ENCODE data around the gene OR2T3.
"Not testable (repeated sequence)": the region's sequence is repeated elsewhere in the genome, so short reads cannot be mapped to it uniquely, and the experiment has no call there.

The OR2T3 gene

GRCh38 chr1:248444603-248445002, 28.5 kb upstream of the OR2T3 start:
- not testable (repeated sequence) for H3K9ac ChIP-seq; H3K4me1 ChIP-seq; H3K36me3 ChIP-seq (ENCODE audit: control insufficient read depth, insufficient read depth, low read length); H3K27me3 ChIP-seq (ENCODE audit: control insufficient read depth, insufficient read depth, low read length); H3K79me2 ChIP-seq; H3K9me3 ChIP-seq (ENCODE audit: control insufficient read depth, low read length); H2AFZ ChIP-seq; H3K27ac ChIP-seq; H3K4me2 ChIP-seq (ENCODE audit: low read length); H3K4me3 ChIP-seq (ENCODE audit: low read depth, low read length)

- H3K4me1 ChIP-seq; H3K79me2 ChIP-seq; H3K27ac ChIP-seq; H3K36me3 ChIP-seq (ENCODE audit: control insufficient read depth, insufficient read depth, low read length); H3K4me2 ChIP-seq (ENCODE audit: low read length); H3K9me3 ChIP-seq (ENCODE audit: control insufficient read depth, low read length); H3K27me3 ChIP-seq (ENCODE audit: control insufficient read depth, insufficient read depth, low read length); H3K9ac ChIP-seq; H3K4me3 ChIP-seq (ENCODE audit: low read depth, low read length); H2AFZ ChIP-seq: not testable (repeated sequence)
Measured at GRCh38 chr1:248445399-248445798, 27.8 kb upstream of the OR2T3 start, which contains the start of gene OR2T2. OR2T2 (plus strand) TSS chr1:248445637; CDS start chr1:248452798, 7,161 bp downstream.

DNA sequence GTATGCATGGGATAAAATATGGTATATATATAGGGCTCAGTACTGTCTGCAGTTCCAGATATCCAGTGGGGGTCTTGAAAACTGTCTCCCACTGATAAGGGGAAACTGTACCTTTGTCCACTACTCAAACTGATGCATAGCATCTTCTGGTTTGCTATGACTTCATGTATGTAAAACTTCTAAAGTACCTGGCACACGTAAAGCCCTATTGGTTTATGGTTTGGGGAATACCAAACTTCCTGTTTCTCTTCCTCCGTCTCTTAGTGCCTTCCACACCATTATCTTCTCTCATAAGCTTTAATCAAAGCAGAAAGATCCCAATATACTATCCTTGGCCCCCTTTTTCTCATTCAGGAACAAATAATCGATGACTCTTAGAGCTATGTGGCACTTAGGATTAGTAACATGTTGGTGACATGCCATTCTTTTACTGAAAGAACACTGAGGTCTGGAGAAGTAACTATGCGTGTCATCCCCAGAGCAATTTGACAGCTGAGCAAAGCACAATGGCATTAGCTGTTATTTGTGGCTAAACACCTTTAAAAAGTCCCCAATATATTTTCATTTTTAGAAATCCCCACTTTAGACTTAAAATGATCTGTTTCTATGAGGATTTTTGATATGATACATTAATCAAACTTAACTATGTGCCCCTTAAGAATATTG, 24.6 kb upstream of the OR2T3 start:
- H3K9me3 ChIP-seq (ENCODE audit: control insufficient read depth, low read length); H3K4me2 ChIP-seq (ENCODE audit: low read length); H3K4me3 ChIP-seq (ENCODE audit: low read depth, low read length); H3K9ac ChIP-seq; H3K4me1 ChIP-seq; H3K79me2 ChIP-seq; H2AFZ ChIP-seq; H3K27me3 ChIP-seq (ENCODE audit: control insufficient read depth, insufficient read depth, low read length); H3K27ac ChIP-seq; H3K36me3 ChIP-seq (ENCODE audit: control insufficient read depth, insufficient read depth, low read length): not testable (repeated sequence)

GRCh38 chr1:248449821-248450465, 23.2 kb upstream of the OR2T3 start:
- H3K36me3 ChIP-seq (ENCODE audit: control insufficient read depth, insufficient read depth, low read length); H3K4me2 ChIP-seq (ENCODE audit: low read length); H3K27ac ChIP-seq; H3K9me3 ChIP-seq (ENCODE audit: control insufficient read depth, low read length); H3K27me3 ChIP-seq (ENCODE audit: control insufficient read depth, insufficient read depth, low read length); H3K4me3 ChIP-seq (ENCODE audit: low read depth, low read length); H2AFZ ChIP-seq; H3K4me1 ChIP-seq; H3K9ac ChIP-seq; H3K79me2 ChIP-seq: not testable (repeated sequence)

DNA sequence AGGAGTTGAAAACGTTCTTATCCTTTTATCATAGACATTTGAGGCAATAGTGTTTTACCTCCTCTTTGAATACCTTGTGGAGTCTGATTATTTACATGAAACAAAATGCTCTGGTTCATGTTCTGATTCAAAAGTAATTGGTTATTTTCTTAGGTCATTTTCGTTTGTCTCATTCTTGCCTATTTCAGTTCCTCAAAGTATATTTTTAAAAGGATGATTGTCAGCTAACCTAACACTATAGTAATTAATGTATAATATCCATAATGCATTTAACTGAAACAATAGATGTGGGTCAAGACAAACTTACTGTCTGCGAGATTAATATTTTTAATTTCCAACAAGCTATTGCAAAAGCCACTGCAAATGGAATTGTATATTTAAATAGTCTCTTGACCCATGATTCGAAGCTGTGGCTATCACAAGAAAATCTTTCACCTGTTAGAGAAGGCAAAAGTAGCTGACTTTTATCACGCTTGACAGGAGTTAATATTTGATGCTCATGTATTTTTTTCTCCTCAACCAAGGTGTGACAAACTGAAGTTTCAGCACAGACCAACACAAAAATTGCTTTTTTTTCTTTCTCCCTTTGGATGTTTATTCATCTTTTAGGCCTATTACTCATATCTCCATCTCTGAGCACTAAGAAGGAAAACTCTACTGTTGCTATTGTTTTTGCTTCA, 22.5 kb upstream of the OR2T3 start:
- H3K9ac ChIP-seq; H3K4me3 ChIP-seq (ENCODE audit: low read depth, low read length); H3K27me3 ChIP-seq (ENCODE audit: control insufficient read depth, insufficient read depth, low read length); H3K4me1 ChIP-seq; H3K4me2 ChIP-seq (ENCODE audit: low read length); H3K27ac ChIP-seq; H3K79me2 ChIP-seq; H3K36me3 ChIP-seq (ENCODE audit: control insufficient read depth, insufficient read depth, low read length); H2AFZ ChIP-seq; H3K9me3 ChIP-seq (ENCODE audit: control insufficient read depth, low read length): not testable (repeated sequence)

GRCh38 chr1:248453619-248454018, 19.5 kb upstream of the OR2T3 start:
- not testable (repeated sequence) for H2AFZ ChIP-seq; H3K36me3 ChIP-seq (ENCODE audit: control insufficient read depth, insufficient read depth, low read length); H3K27me3 ChIP-seq (ENCODE audit: control insufficient read depth, insufficient read depth, low read length); H3K27ac ChIP-seq; H3K9me3 ChIP-seq (ENCODE audit: control insufficient read depth, low read length); H3K4me1 ChIP-seq; H3K4me3 ChIP-seq (ENCODE audit: low read depth, low read length); H3K9ac ChIP-seq; H3K79me2 ChIP-seq; H3K4me2 ChIP-seq (ENCODE audit: low read length)

- not testable (repeated sequence) for H3K4me2 ChIP-seq (ENCODE audit: low read length); H3K4me3 ChIP-seq (ENCODE audit: low read depth, low read length); H3K9me3 ChIP-seq (ENCODE audit: control insufficient read depth, low read length); H3K27ac ChIP-seq; H3K27me3 ChIP-seq (ENCODE audit: control insufficient read depth, insufficient read depth, low read length); H3K79me2 ChIP-seq; H3K9ac ChIP-seq; H3K36me3 ChIP-seq (ENCODE audit: control insufficient read depth, insufficient read depth, low read length); H3K4me1 ChIP-seq; H2AFZ ChIP-seq
Measured at GRCh38 chr1:248455045-248455444, 18.1 kb upstream of the OR2T3 start.

- H3K4me1 ChIP-seq; H3K27ac ChIP-seq; H3K4me2 ChIP-seq (ENCODE audit: low read length); H3K27me3 ChIP-seq (ENCODE audit: control insufficient read depth, insufficient read depth, low read length); H3K4me3 ChIP-seq (ENCODE audit: low read depth, low read length); H2AFZ ChIP-seq; H3K36me3 ChIP-seq (ENCODE audit: control insufficient read depth, insufficient read depth, low read length); H3K9me3 ChIP-seq (ENCODE audit: control insufficient read depth, low read length); H3K9ac ChIP-seq; H3K79me2 ChIP-seq: not testable (repeated sequence)
Measured at GRCh38 chr1:248456635-248457034, 16.5 kb upstream of the OR2T3 start.

DNA sequence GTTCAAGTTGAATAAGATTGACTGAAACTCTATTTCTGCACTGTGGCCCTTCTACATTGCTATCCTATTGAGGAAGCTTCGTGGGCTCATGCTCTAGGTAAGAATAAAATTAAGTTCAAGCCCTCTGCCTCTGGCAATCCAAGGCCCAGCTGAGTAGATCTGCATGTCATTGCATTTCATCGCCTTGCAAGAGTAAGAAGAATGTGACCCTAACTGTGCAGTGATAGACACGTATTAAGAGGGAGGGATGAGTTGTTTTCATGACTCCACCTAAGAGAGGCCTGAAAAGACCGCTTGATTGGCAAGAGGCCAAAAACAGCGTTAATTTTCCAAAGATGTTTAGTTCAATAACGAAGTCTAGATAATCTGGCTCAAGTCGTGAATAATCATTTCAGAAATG, 14.0 kb upstream of the OR2T3 start:
- not testable (repeated sequence) for H3K4me3 ChIP-seq (ENCODE audit: low read depth, low read length); H3K9me3 ChIP-seq (ENCODE audit: control insufficient read depth, low read length); H3K4me2 ChIP-seq (ENCODE audit: low read length); H3K27ac ChIP-seq; H3K79me2 ChIP-seq; H3K27me3 ChIP-seq (ENCODE audit: control insufficient read depth, insufficient read depth, low read length); H3K9ac ChIP-seq; H2AFZ ChIP-seq; H3K36me3 ChIP-seq (ENCODE audit: control insufficient read depth, insufficient read depth, low read length); H3K4me1 ChIP-seq
